ENCODE measurements around the gene STMP1. TPM values are rescaled to one million over a fixed set of nuclear protein-coding genes. Genes with fewer than 3 reads are reported as not detected.
"Not testable (repeated sequence)": the region's sequence is repeated elsewhere in the genome, so short reads cannot be mapped to it uniquely, and the experiment has no call there.

Gene STMP1
- total RNA-seq, 1 donor from 2014 or later: 30.3 TPM

DNA sequence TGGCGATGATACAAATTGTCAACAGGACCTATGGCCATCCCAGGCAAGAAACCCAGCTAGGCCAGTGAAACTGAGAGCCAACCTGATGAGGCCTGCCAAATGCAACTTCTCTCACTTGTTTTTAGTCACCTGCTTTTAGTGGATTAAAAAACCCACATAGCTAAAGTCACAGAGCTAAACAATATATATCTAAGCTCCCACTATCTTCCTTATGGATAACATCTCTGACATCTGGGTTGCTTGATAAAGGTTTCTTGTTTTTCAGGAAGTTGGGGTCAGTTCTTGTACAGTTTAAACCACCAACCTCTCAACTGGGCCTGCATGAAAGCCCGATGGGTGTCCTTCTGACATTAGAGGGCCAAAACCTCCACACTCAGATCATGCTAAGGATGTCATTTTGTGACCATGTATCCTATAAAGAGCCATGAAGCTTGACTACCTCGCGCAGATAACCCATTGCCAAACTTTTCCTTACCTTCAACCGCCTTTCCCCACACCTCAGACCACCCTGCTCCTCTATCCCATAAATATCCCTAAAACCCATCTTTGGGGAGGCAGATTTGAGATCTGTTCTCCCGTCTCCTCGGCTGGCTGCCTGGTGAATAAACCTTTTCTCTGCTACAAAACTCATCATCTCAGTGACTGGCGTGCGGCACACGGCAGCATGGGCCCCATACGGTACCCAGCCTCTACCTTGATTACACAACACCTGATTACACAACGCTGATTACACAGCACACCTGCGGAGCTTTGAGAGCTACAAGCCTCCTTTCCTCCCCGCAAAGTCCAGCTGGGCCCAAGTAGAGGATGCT, 797 bp upstream of the STMP1 start:
- DNase-seq (no peak), ATAC-seq (peak; percentile 3)
- intact Hi-C loops (cut with micrococcal nuclease): no loop called here

- intact Hi-C loops (cut with micrococcal nuclease): no loop called here
- DNase-seq (no peak), ATAC-seq (no peak)
These were observed 266 bp upstream of the STMP1 start for GRCh38 chr7:135662123-135662372.

- ATAC-seq: no peak
- no peak for DNase-seq
- intact Hi-C loops (cut with micrococcal nuclease): no loop called here
These were observed 1.8 kb downstream of the STMP1 start for GRCh38 chr7:135664046-135664589.

GRCh38 chr7:135665042-135665441, 2.7 kb downstream of the STMP1 start:
- no peak for DNase-seq
- no peak for ATAC-seq
- intact Hi-C loops (cut with micrococcal nuclease): no loop called here

- intact Hi-C loops (cut with micrococcal nuclease): no loop called here
- no peak for DNase-seq
These were observed 3.8 kb downstream of the STMP1 start for GRCh38 chr7:135666156-135666555.

GRCh38 chr7:135666846-135667245, 4.5 kb downstream of the STMP1 start:
- intact Hi-C loops (cut with micrococcal nuclease): no loop called here
- ATAC-seq (no peak), DNase-seq (no peak)

More at GRCh38 chr7:135666156-135666555, 3.8 kb downstream of the STMP1 start:
- no peak for ATAC-seq

DNA sequence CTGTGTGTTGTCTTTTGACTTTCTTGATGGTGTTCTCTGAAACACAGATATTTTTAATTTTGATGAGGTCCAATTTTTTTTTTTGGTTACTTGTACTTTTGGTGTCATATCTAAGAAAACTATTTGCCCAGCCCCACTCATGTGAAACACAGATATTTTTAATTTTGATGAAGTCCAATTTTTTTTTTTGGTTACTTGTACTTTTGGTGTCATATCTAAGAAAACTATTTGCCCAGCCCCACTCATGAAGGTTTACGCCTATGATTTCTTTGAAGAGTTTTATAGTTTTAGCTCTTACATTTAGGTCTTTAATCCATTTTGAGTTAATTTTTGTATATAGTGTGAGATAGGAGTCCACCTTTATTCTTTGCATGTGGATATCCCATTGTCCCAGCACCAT, 5.3 kb downstream of the STMP1 start:
- intact Hi-C loops (cut with micrococcal nuclease); ATAC-seq; DNase-seq: not testable (repeated sequence)

- DNase-seq; intact Hi-C loops (cut with micrococcal nuclease); ATAC-seq: not testable (repeated sequence)
These were observed 6.6 kb downstream of the STMP1 start for GRCh38 chr7:135668852-135669395.

- intact Hi-C loops (cut with micrococcal nuclease): loop anchor here (5.0 kb wide), 1 partner anchor 128 kb away; no protein-coding TSS in a partner anchor
- ATAC-seq (peak; percentile 26), DNase-seq (no peak)
These were observed 7.5 kb downstream of the STMP1 start for GRCh38 chr7:135669774-135670173.

DNA sequence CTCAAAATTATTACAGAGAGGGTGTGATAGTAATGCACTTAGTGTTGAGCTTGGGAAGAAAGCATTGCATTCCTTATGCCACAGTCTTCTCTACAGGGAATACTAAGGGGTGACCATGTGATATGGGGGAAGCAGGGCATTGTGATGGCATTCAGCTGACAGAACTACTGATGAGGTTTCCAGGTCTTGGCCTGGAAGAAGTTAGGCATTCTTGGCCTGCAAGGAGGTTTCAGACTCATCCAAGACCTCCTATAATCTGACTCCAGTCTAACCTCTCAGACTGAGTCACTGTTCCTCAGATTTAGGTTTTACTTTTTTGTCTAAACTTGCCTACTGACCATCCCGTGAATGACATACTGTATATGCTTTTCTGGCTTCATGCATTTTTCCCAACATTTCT, 7.9 kb downstream of the STMP1 start:
- DNase-seq: no peak
- peak; percentile 10 for ATAC-seq
- intact Hi-C loops (cut with micrococcal nuclease): loop anchor here (5.0 kb wide), 1 partner anchor 127 kb away; no protein-coding TSS in a partner anchor

DNA sequence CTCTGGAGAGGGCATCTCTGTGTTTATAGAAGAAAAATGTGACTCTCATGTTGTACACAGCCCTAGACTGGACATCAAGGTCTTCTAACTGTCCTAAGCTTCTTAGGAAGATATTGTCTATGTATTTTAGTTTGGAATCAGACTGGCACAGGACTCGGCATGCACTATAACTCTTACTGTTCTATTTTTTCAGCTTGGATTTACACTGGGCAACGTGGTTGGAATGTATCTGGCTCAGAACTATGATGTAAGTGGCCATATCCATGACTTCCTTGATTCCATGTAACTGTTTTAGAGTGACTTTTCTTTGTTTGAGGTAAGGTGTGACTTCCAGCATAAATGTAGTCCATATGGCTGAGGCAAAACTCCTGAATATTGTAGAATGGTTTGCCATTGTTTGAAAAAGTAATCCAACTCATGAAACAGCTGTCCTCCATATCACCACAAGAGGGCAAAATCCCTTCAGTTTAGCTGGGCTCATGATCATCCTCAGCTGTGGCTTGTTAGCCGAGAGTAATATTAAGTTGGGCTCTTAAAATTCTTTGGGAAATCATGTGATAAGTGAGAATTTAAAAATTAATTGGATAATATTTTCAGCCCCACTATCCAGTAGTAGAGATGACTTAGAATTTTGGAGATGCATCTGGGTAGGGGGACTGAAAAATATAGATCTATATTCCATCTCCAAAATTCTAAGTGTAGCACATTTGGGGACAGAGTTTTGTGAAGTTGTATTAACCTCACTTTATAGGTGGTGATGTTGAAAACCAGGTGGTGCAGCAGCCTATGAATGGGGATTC, 10.4 kb downstream of the STMP1 start:
- intact Hi-C loops (cut with micrococcal nuclease): loop anchor here (5.0 kb wide), 1 partner anchor 125 kb away; no protein-coding TSS in a partner anchor
- ATAC-seq (peak; percentile 80), DNase-seq (no peak)

DNA sequence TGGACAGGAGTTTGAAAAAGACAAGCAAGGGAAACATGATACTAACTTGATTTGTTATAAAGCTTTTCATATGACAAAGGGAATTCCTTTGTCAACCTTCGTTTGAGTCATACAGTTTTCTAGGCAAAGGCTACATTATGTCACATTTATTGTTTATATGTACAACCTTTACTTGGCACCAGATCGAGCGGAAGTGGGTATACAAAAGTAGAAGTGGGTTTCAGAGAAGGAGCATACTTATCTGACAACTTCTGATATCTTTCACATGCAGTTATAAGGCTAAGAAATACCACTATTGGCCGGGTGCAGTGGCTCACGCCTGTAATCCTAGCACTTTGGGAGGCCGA, 11.0 kb downstream of the STMP1 start:
- ATAC-seq (no peak), DNase-seq (no peak)
- intact Hi-C loops (cut with micrococcal nuclease): loop anchor here (5.0 kb wide), 1 partner anchor 124 kb away; no protein-coding TSS in a partner anchor

DNA sequence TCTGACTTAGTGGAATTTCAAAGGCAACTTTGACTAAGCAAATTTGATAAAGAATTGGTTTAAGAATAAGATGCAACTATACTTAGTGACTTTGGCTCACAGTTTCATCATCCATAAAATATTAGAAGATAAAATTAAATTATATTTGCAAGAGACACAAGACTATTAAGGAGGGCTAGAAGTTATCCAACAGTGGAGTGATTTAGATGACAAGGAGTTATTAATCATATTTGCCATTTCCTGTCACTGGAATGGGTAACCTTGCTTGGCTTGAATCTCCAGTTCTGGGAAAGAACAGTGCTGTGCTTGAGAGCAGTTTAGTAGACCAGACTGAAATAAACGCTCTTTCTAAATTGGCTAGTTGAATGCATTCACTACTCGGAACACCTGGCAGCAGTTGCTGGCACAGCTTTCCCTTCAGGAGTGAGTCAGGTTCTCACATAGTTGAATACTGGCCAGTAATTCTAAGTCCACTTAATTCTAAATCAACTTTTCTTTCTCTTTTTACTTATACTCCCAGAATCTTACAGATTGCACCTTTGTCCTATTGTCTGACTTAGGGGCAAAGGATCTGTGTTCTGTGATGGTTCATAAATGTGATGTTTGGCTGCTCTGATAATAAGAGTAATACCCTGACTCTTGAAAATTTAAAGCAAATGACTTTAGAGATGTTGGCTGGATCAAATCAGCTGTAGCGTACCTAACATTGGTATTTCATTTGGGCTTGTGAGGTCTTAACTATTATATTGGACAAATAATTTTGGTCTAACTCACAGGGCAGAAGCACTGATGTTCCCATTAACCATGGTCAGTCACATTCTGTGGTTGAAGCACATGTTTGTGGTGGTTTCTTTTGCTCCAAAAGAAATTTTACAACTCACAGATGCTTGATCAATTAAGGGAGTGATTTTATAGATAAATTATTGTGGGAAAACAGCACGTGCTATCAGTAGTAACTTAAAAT, 16.6 kb downstream of the STMP1 start:
- DNase-seq (peak; percentile 74), ATAC-seq (peak; percentile 69)
- intact Hi-C loops (cut with micrococcal nuclease): no loop called here

- ATAC-seq (peak; percentile 53), DNase-seq (no peak)
- intact Hi-C loops (cut with micrococcal nuclease): no loop called here
These were observed 19.4 kb downstream of the STMP1 start for GRCh38 chr7:135681762-135682161.

DNA sequence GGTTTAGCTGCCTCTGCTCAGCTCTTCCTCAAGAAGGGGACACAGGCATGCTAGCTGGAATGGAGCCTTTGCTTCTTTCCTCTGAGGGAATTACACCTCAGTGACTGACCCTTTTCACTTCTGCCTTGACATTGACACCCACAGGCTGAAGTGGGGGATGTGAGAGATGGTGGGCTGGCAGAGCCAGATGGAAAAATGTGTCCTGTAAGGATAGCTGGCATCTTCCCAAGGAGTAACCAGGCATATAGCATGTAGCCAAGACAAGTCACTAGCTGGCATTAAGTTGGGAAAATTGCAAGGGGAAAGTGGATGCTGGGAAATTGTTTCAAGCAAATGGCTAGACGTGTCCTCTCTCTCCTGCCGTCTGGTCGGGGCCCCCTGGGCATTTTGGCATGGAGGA, 19.9 kb downstream of the STMP1 start:
- DNase-seq (no peak), ATAC-seq (peak; percentile 72)
- intact Hi-C loops (cut with micrococcal nuclease): no loop called here

- DNase-seq (no peak), ATAC-seq (no peak)
- intact Hi-C loops (cut with micrococcal nuclease): no loop called here
These were observed 21.3 kb downstream of the STMP1 start for GRCh38 chr7:135683609-135684008.

DNA sequence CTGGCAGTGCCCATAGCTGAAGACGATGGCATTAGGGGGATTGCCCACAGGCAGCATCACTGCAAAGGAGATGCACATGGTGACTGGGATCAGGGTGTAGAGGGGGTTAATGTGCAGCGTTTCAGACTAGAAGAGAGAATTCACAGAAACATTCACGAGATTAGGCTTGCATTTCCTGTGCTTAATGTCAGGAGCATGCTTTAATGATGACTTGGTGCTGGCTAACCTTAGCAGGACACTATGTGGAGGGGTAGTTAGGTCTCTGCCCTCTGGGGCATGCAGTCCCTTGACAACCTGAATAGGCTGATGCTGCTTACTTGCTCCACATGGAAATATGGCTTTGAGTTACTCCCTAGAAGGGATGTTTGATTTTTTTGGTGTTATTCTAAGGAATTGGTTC, 21.8 kb downstream of the STMP1 start:
- ATAC-seq: peak; percentile 18
- intact Hi-C loops (cut with micrococcal nuclease): no loop called here
- DNase-seq: no peak

GRCh38 chr7:135684699-135685098, 22.4 kb downstream of the STMP1 start:
- DNase-seq: no peak
- no peak for ATAC-seq
- intact Hi-C loops (cut with micrococcal nuclease): no loop called here

All from left ventricle myocardium superior (tissue), 1 donor.